Trophoblast cell (in vitro differentiated cells and primary cell): ENCODE results near the gene TOR1B.
A peak's percentile ranks its signal among the peaks of the same experiment; 100 is the strongest.

Source experiments
- DNase-seq, 2 donors: peaks; one replicate each; pipeline ENCODE4 v3.0.0-alpha.2; 2016
- H2AFZ ChIP-seq: 2 replicates; pipeline ENCODE4 v1.6.1; 2013; ENCODE audit warnings: low read length, moderate library complexity, mild to moderate bottlenecking; ENCODE audit not compliant: insufficient read depth, poor library complexity
- H2AK5ac ChIP-seq: 2 replicates; pipeline ENCODE4 v1.6.1; 2013; ENCODE audit warnings: mild to moderate bottlenecking, low read length
- H2BK120ac ChIP-seq: 2 replicates; pipeline ENCODE4 v1.6.1; 2013; ENCODE audit warnings: low read length, mild to moderate bottlenecking, moderate library complexity; ENCODE audit not compliant: insufficient read depth, poor library complexity
- H2BK12ac ChIP-seq: 2 replicates; pipeline ENCODE4 v1.6.1; 2013; ENCODE audit warnings: mild to moderate bottlenecking, low read length, moderate library complexity
- H2BK5ac ChIP-seq: 2 replicates; pipeline ENCODE4 v1.6.1; 2013; ENCODE audit warnings: low read length, low read depth, moderate library complexity, mild to moderate bottlenecking; ENCODE audit not compliant: poor library complexity
- H3K14ac ChIP-seq: 2 replicates; pipeline ENCODE4 v1.6.1; 2013; ENCODE audit warnings: mild to moderate bottlenecking, low read length
- H3K18ac ChIP-seq: 2 replicates; pipeline ENCODE4 v1.6.1; 2013; ENCODE audit warnings: mild to moderate bottlenecking, low read length
- H3K23ac ChIP-seq: 2 replicates; pipeline ENCODE4 v1.6.1; 2013; ENCODE audit warnings: low read length
- H3K27ac ChIP-seq: 2 replicates; pipeline ENCODE4 v1.5.1; 2013; ENCODE audit warnings: low read depth, mild to moderate bottlenecking, inconsistent platforms, low read length, moderate library complexity
- H3K27me3 ChIP-seq: 2 replicates; pipeline ENCODE4 v1.6.1; 2013; ENCODE audit warnings: inconsistent platforms, mild to moderate bottlenecking, low read length, moderate library complexity; ENCODE audit not compliant: insufficient read depth
- H3K36me3 ChIP-seq, 2 experiments: 1 replicate in 1 of 2; 2 replicates in 1 of 2; pipeline ENCODE4 v1.6.1; 2013; ENCODE audit warnings: low read length in 2 of 2, mild to moderate bottlenecking in 2 of 2, moderate library complexity in 1 of 2; ENCODE audit not compliant: insufficient read depth in 2 of 2, control insufficient read depth in 1 of 2
- H3K4ac ChIP-seq: 2 replicates; pipeline ENCODE4 v1.6.1; 2013; ENCODE audit warnings: low read depth, mild to moderate bottlenecking, low read length, moderate library complexity
- H3K4me1 ChIP-seq, 2 experiments: 1 replicate in 1 of 2; 2 replicates in 1 of 2; pipeline ENCODE4 v1.6.1; 2013; ENCODE audit warnings: low read length in 2 of 2, mild to moderate bottlenecking in 2 of 2, moderate library complexity in 1 of 2; ENCODE audit not compliant: insufficient read depth in 2 of 2, control insufficient read depth in 1 of 2
- H3K4me2 ChIP-seq: 2 replicates; pipeline ENCODE4 v1.6.1; 2013; ENCODE audit warnings: inconsistent platforms, mild to moderate bottlenecking, low read length, moderate library complexity
- H3K4me3 ChIP-seq: 2 replicates; pipeline ENCODE4 v1.5.1; 2013; ENCODE audit warnings: mild to moderate bottlenecking, low read depth, low read length, inconsistent platforms
- H3K79me1 ChIP-seq: one replicate; pipeline ENCODE4 v1.6.1; 2013; ENCODE audit warnings: low read length
- H3K79me2 ChIP-seq: 2 replicates; pipeline ENCODE4 v1.6.1; 2013; ENCODE audit warnings: low read length, mild to moderate bottlenecking; ENCODE audit not compliant: control insufficient read depth, insufficient read depth, poor library complexity
- H3K9ac ChIP-seq: 2 replicates; pipeline ENCODE4 v1.6.1; 2013; ENCODE audit warnings: mild to moderate bottlenecking, low read length
- H3K9me3 ChIP-seq: 2 replicates; pipeline ENCODE4 v1.6.1; 2013; ENCODE audit warnings: low read depth, mild to moderate bottlenecking, control low read depth, inconsistent platforms, low read length; ENCODE audit not compliant: insufficient read depth
- H4K12ac ChIP-seq: 2 replicates; pipeline ENCODE4 v1.6.1; 2013; ENCODE audit warnings: low read depth, mild to moderate bottlenecking, low read length, moderate library complexity
- H4K8ac ChIP-seq: 2 replicates; pipeline ENCODE4 v1.6.1; 2013; ENCODE audit warnings: low read depth, mild to moderate bottlenecking, low read length, moderate library complexity
- H4K91ac ChIP-seq: one replicate; pipeline ENCODE4 v1.6.1; 2013; ENCODE audit warnings: low read depth, mild to moderate bottlenecking, low read length, moderate library complexity
- WGBS: extraction: QIAGEN DNeasy Blood & Tissue Kit; methylation state at CpG from one replicate; pipeline ENCODE4 v1.1.7; 2013; ENCODE audit warnings: missing lambda C conversion rate; ENCODE audit not compliant: insufficient read length, insufficient coverage; ENCODE audit errors: extremely low coverage; 5-methylcytosine and 5-hydroxymethylcytosine counted together

Gene TOR1B

GRCh38 chr9:129832982-129833381, 30.0 kb downstream of the TOR1B start:
- Histone ChIP-seq H3K27me3 (no peaks in the 10 kb centered on the region), H3K79me2 (peaks cover 4% of the 10 kb centered on the region), H2BK120ac (no peak overlapping the region), H2BK5ac (no peak overlapping the region), H3K18ac (no peak overlapping the region), H3K23ac (no peak overlapping the region), H3K36me3 (peaks cover 31 to 35% of the 10 kb centered on the region in 2 experiments), H3K14ac (no peak overlapping the region), H4K8ac (no peak overlapping the region), H2AK5ac (no peak overlapping the region), H4K91ac (no peak overlapping the region), H2AFZ (no peak overlapping the region), H3K4me1 (peaks cover 3 to 8% of the 10 kb centered on the region in 2 experiments), H3K9ac (no peak overlapping the region), H3K27ac (no peak overlapping the region), H3K79me1 (peaks cover 9% of the 10 kb centered on the region), H4K12ac (no peak overlapping the region), H3K4me3 (no peak overlapping the region), H3K9me3 (no peaks in the 10 kb centered on the region), H3K4ac (no peak overlapping the region), H3K4me2 (no peak overlapping the region), H2BK12ac (no peak overlapping the region)
- no CpG with 5 or more reads among the region's 1 CpG for WGBS
- no peak for DNase-seq

DNA sequence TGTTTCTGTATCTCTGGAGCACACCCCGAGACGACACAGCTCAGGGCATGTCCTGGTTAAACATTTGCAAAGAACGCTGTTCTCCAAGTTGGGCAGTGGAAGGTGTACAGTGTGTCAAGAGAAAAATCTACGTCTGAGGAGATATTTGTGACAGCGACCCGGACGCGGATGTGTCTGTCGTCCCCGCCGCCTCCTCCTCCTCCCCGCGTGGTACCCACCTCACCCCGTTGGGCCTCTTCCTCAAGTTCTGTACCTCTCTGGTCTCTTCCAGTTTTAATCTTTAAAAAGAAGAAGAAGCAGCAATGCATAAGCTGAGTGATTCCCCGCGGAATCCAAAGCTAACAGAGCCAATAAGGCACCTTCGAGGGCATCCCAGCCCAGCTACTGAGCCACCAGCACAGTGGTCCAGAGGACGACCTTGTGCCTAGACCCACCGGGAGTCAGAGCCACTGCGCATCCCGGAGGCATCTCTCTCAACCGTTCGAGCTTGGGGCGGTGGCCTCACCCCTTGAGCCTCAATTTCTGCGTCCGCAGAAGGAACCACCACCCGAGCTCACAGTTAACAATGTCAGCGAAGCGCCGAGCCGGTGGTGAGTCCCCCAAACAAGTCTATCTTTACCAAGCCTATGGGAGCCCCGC, 31.6 kb downstream of the TOR1B start:
- H3K23ac ChIP-seq: no peak overlapping the region
- no peak overlapping the region for H3K27ac ChIP-seq
- no peaks in the 10 kb centered on the region for H3K27me3 ChIP-seq
- DNase-seq: no peak
- H4K8ac ChIP-seq: peak overlapping the region; percentile 91
- H3K79me1 ChIP-seq: peaks cover 9% of the 10 kb centered on the region
- H3K4me2 ChIP-seq: peak overlapping the region; percentile 93
- H4K91ac ChIP-seq: peak overlapping the region; percentile 19
- H3K4ac ChIP-seq: peak overlapping the region; percentile 72
- H2BK120ac ChIP-seq: peak overlapping the region; percentile 28
- peak overlapping the region; percentile 77 for H3K9ac ChIP-seq
- H2AK5ac ChIP-seq: peak overlapping the region; percentile 58
- H3K36me3 ChIP-seq: peaks cover 21% of the 10 kb centered on the region in 2 experiments
- peak overlapping the region; percentile 42 for H3K14ac ChIP-seq
- H3K79me2 ChIP-seq: peaks cover 4% of the 10 kb centered on the region
- WGBS: no CpG with 5 or more reads among the region's 32 CpGs
- H3K4me1 ChIP-seq: peaks cover 7 to 10% of the 10 kb centered on the region in 2 experiments
- peak overlapping the region; percentile 98 for H2AFZ ChIP-seq
- H2BK12ac ChIP-seq: no peak overlapping the region
- peak overlapping the region; percentile 36 for H4K12ac ChIP-seq
- H3K4me3 ChIP-seq: peak overlapping the region; percentile 93
- H3K18ac ChIP-seq: peak overlapping the region; percentile 78
- no peaks in the 10 kb centered on the region for H3K9me3 ChIP-seq
- no peak overlapping the region for H2BK5ac ChIP-seq

- Histone ChIP-seq H2BK5ac (peak within 1 kb of the TSS; percentile 65), H2AFZ (peak within 1 kb of the TSS; percentile 98), H3K23ac (no peak within 1 kb of the TSS), H3K9me3 (no peaks in the 10 kb centered on the region), H3K4ac (peak within 1 kb of the TSS; percentile 72), H3K18ac (peak within 1 kb of the TSS; percentile 78), H3K4me1 (peaks cover 7 to 10% of the 10 kb centered on the region in 2 experiments), H3K79me2 (peaks cover 4% of the 10 kb centered on the region), H2BK120ac (peak within 1 kb of the TSS; percentile 52), H4K8ac (peak within 1 kb of the TSS; percentile 91), H3K27me3 (no peaks in the 10 kb centered on the region), H3K27ac (no peak within 1 kb of the TSS), H3K79me1 (peaks cover 9% of the 10 kb centered on the region), H2BK12ac (no peak within 1 kb of the TSS), H2AK5ac (peak within 1 kb of the TSS; percentile 58), H3K14ac (peak within 1 kb of the TSS; percentile 42), H4K91ac (peak within 1 kb of the TSS; percentile 80), H4K12ac (peak within 1 kb of the TSS; percentile 36), H3K4me2 (peak within 1 kb of the TSS; percentile 94), H3K36me3 (peaks cover 16% of the 10 kb centered on the region in 2 experiments), H3K4me3 (peak within 1 kb of the TSS; percentile 93), H3K9ac (peak within 1 kb of the TSS; percentile 77)
- WGBS: no CpG with 5 or more reads among the region's 81 CpGs
- peak; percentile 96 to 99 for DNase-seq
Observed at GRCh38 chr9:129835128-129835859, 32.3 kb downstream of the TOR1B start, which contains the start of the genes C9orf78 and USP20. C9orf78 (minus strand) TSS chr9:129835275; CDS start chr9:129835221, 54 bp downstream. USP20 (plus strand) TSS chr9:129835458; CDS start chr9:129852556, 17,098 bp downstream.

DNA sequence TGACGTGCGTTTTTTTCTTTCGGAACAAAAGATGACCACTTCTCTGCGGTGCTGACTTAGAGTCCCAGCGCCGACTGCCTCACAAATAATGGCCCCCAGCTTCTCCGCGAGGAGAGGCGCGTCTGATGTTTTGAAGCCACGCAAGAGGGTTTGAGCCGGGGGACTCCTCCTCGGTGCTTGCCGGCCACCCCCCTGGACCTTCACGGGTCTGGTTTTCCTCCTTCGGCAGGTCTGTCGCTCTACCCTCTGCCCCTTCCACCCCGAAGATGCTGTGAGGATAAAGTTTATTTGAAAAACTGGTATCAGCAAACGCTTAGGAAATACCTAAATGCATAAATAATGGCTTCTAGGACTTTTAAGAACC, 32.9 kb downstream of the TOR1B start:
- H4K91ac ChIP-seq: peak overlapping the region; percentile 80
- no peak overlapping the region for H3K23ac ChIP-seq
- H3K79me2 ChIP-seq: peaks cover 4% of the 10 kb centered on the region
- no peak overlapping the region for H2BK120ac ChIP-seq
- peak overlapping the region; percentile 65 for H2BK5ac ChIP-seq
- H3K4me1 ChIP-seq: peaks cover 7 to 10% of the 10 kb centered on the region in 2 experiments
- H3K14ac ChIP-seq: peak overlapping the region; percentile 12
- peaks cover 11 to 12% of the 10 kb centered on the region in 2 experiments for H3K36me3 ChIP-seq
- H2AFZ ChIP-seq: peak overlapping the region; percentile 57
- H3K4me2 ChIP-seq: peak overlapping the region; percentile 94
- H3K4me3 ChIP-seq: peak overlapping the region; percentile 79
- peak overlapping the region; percentile 59 for H3K18ac ChIP-seq
- H2BK12ac ChIP-seq: no peak overlapping the region
- peaks cover 9% of the 10 kb centered on the region for H3K79me1 ChIP-seq
- H3K4ac ChIP-seq: peak overlapping the region; percentile 3
- no peak for DNase-seq
- no CpG with 5 or more reads among the region's 19 CpGs for WGBS
- H3K9ac ChIP-seq: peak overlapping the region; percentile 76
- no peak overlapping the region for H4K12ac ChIP-seq
- H3K27me3 ChIP-seq: no peaks in the 10 kb centered on the region
- H3K9me3 ChIP-seq: no peaks in the 10 kb centered on the region
- H4K8ac ChIP-seq: peak overlapping the region; percentile 80
- no peak overlapping the region for H2AK5ac ChIP-seq
- no peak overlapping the region for H3K27ac ChIP-seq
